ENCODE data around the gene ORM1. TPM values are rescaled to one million over a fixed set of nuclear protein-coding genes. Genes with fewer than 3 reads are reported as not detected.

The ORM1 gene
- total RNA-seq, 1 experiment from 2014 or later, result not detected

- no peaks in the 10 kb centered on the region for H3K9me2 ChIP-seq (ENCODE audit: insufficient read depth)
- no peak overlapping the region for H3K4me3 ChIP-seq
- no peaks in the 10 kb centered on the region for H3K79me2 ChIP-seq (ENCODE audit: low read depth)
- no peak overlapping the region for H3K27ac ChIP-seq
- no peak overlapping the region for H2AFZ ChIP-seq
- BruUV-seq (replicated peaks), result no TSS peak
- POLR2A ChIA-PET (ENCODE audit: unreplicated experiment), result no interaction called here
- H4K20me1 ChIP-seq (ENCODE audit: insufficient read depth), result no peaks in the 10 kb centered on the region
- CTCF ChIA-PET, result no interaction called here
- TF ChIP-seq EZH2 (IDR thresholded peaks at IDR 0.05; ENCODE audit: low read depth), result no peak
- no peak for TF ChIP-seq CTCF (conservative IDR thresholded peaks at IDR 0.05)
- no peak overlapping the region for H3K4me2 ChIP-seq
- intact Hi-C loops (cut with micrococcal nuclease; ENCODE audit: unreplicated experiment), result no loop called here
- no peaks in the 10 kb centered on the region for H3K4me1 ChIP-seq (replicated peaks; ENCODE audit: insufficient read depth)
- H3K9me3 ChIP-seq (ENCODE audit: insufficient read depth, low read depth), result no peaks in the 10 kb centered on the region
- no peaks in the 10 kb centered on the region for H3K36me3 ChIP-seq (ENCODE audit: low read depth)
- DNase-seq, result no peak
- no peaks in the 10 kb centered on the region for H3K27me3 ChIP-seq (ENCODE audit: insufficient read depth, low read depth)
- H3F3A ChIP-seq (ENCODE audit: insufficient read depth, low read depth), result no peaks in the 10 kb centered on the region
These were observed 35.7 kb upstream of the ORM1 start for GRCh38 chr9:114287001-114287762.

GRCh38 chr9:114287763-114288192 lies 35.1 kb upstream of the ORM1 start:
- TF ChIP-seq EZH2 (IDR thresholded peaks at IDR 0.05; ENCODE audit: low read depth) (no peak), CTCF (conservative IDR thresholded peaks at IDR 0.05) (no peak)
- Histone ChIP-seq H3K27me3 (ENCODE audit: insufficient read depth, low read depth) (0 out of 2 replicates have a peak, but pooled peaks cover 5% of the 10 kb centered on the region), H3K4me1 (replicated peaks; ENCODE audit: insufficient read depth) (no peaks in the 10 kb centered on the region), H2AFZ (no peak overlapping the region), H3F3A (ENCODE audit: insufficient read depth, low read depth) (no peaks in the 10 kb centered on the region), H3K9me2 (ENCODE audit: insufficient read depth) (no peaks in the 10 kb centered on the region), H3K36me3 (ENCODE audit: low read depth) (no peaks in the 10 kb centered on the region), H3K9me3 (ENCODE audit: insufficient read depth, low read depth) (no peaks in the 10 kb centered on the region), H4K20me1 (ENCODE audit: insufficient read depth) (no peaks in the 10 kb centered on the region), H3K27ac (no peak overlapping the region), H3K79me2 (ENCODE audit: low read depth) (no peaks in the 10 kb centered on the region), H3K4me3 (no peak overlapping the region), H3K4me2 (no peak overlapping the region)
- CTCF ChIA-PET, result no interaction called here
- POLR2A ChIA-PET (ENCODE audit: unreplicated experiment), result no interaction called here
- BruUV-seq (replicated peaks), result no TSS peak
- intact Hi-C loops (cut with micrococcal nuclease; ENCODE audit: unreplicated experiment), result no loop called here
- DNase-seq, result no peak

- intact Hi-C loops (cut with micrococcal nuclease; ENCODE audit: unreplicated experiment), result no loop called here
- 0 out of 2 replicates have a peak, but pooled peaks cover 6% of the 10 kb centered on the region for H3K27me3 ChIP-seq (ENCODE audit: insufficient read depth, low read depth)
- no peak overlapping the region for H3K4me3 ChIP-seq
- H3K27ac ChIP-seq, result no peak overlapping the region
- POLR2A ChIA-PET (ENCODE audit: unreplicated experiment), result interaction anchor here (0.6 kb wide), 1 partner anchor 606 kb away, joined by 6 read pairs; no protein-coding TSS in a partner anchor
- no peaks in the 10 kb centered on the region for H3K9me2 ChIP-seq (ENCODE audit: insufficient read depth)
- peak in 1 of 2 experiments; percentile 32 for DNase-seq
- no peaks in the 10 kb centered on the region for H3K4me1 ChIP-seq (replicated peaks; ENCODE audit: insufficient read depth)
- no peak overlapping the region for H2AFZ ChIP-seq
- no TSS peak for BruUV-seq (replicated peaks)
- no peaks in the 10 kb centered on the region for H4K20me1 ChIP-seq (ENCODE audit: insufficient read depth)
- no peak for TF ChIP-seq EZH2 (IDR thresholded peaks at IDR 0.05; ENCODE audit: low read depth)
- TF ChIP-seq CTCF (conservative IDR thresholded peaks at IDR 0.05), result no peak
- no peak overlapping the region for H3K4me2 ChIP-seq
- no peaks in the 10 kb centered on the region for H3K36me3 ChIP-seq (ENCODE audit: low read depth)
- CTCF ChIA-PET, result interaction anchor here (0.9 kb wide), 1 partner anchor 180 kb away, joined by 4 read pairs; no protein-coding TSS in a partner anchor
- no peaks in the 10 kb centered on the region for H3F3A ChIP-seq (ENCODE audit: insufficient read depth, low read depth)
- no peaks in the 10 kb centered on the region for H3K9me3 ChIP-seq (ENCODE audit: insufficient read depth, low read depth)
- H3K79me2 ChIP-seq (ENCODE audit: low read depth), result no peaks in the 10 kb centered on the region
These were observed 34.5 kb upstream of the ORM1 start for GRCh38 chr9:114288193-114289091.

Measured in PC-9 (cell line).